GM12891 (cell line): ENCODE results near the gene DOCK2.

ENCODE experiments used
- PAX5 ChIP-seq: IDR thresholded peaks from 2 replicates; pipeline ENCODE4 v1.6.1; 2011; ENCODE audit warnings: low read length, moderate library complexity, mild to moderate bottlenecking; ENCODE audit not compliant: insufficient read depth, severe bottlenecking
- POLR2A ChIP-seq: IDR thresholded peaks from 2 replicates; pipeline ENCODE4 v1.6.1; 2011; ENCODE audit warnings: low read depth, low read length, control low read depth
- POLR2AphosphoS5 ChIP-seq: IDR thresholded peaks from 2 replicates; pipeline ENCODE4 v1.6.1; 2011; ENCODE audit warnings: low read depth, low read length, control low read depth
- POU2F2 ChIP-seq: IDR thresholded peaks from 2 replicates; pipeline ENCODE4 v1.6.1; 2011; ENCODE audit warnings: low read depth, mild to moderate bottlenecking, control low read depth, low read length, moderate library complexity
- SPI1 ChIP-seq: IDR thresholded peaks from 2 replicates; pipeline ENCODE4 v1.6.1; 2011; ENCODE audit warnings: low read depth, low read length, control low read depth
- TAF1 ChIP-seq: IDR thresholded peaks from 2 replicates; pipeline ENCODE4 v1.6.1; 2011; ENCODE audit warnings: low read depth, low read length, control low read depth

- no peak for TF ChIP-seq POLR2A
- no peak for TF ChIP-seq TAF1
- TF ChIP-seq POLR2AphosphoS5: no peak
- no peak for TF ChIP-seq PAX5
- no peak for TF ChIP-seq SPI1
- no peak for TF ChIP-seq POU2F2
Observed at GRCh38 chr5:169811680-169812079, 174.6 kb downstream of the DOCK2 start.
